Ovary (tissue), 9 donors: ENCODE results near the gene TNPO2. TPM values are rescaled to one million over a fixed set of nuclear protein-coding genes. Genes with fewer than 3 reads are reported as not detected.

Experiments used
- DNase-seq, 5 donors: peaks; one replicate each; pipeline ENCODE4 v3.0.0-alpha.2; 2019 to 2020
- H3K27ac ChIP-seq, 2 donors: fragments of 200-600 bp; one replicate each; pipeline versions ENCODE4 v1.5.1 to v1.8.0; 2019 to 2022
- H3K27me3 ChIP-seq: fragments of 200-600 bp; one replicate; pipeline ENCODE4 v1.8.0; 2022
- H3K36me3 ChIP-seq: fragments of 200-600 bp; sonication (generic); one replicate; pipeline ENCODE4 v1.5.1; 2019
- H3K4me1 ChIP-seq: one replicate; pipeline ENCODE4 v1.8.1; 2013; ENCODE audit warnings: mild to moderate bottlenecking, moderate library complexity; ENCODE audit not compliant: insufficient read depth
- H3K4me3 ChIP-seq: fragments of 200-600 bp; sonication (generic); one replicate; pipeline ENCODE4 v1.5.1; 2017
- H3K9me3 ChIP-seq, 2 donors: fragments of 200-600 bp in 1 of 2; sonication (generic) in 1 of 2; one replicate each; pipeline versions ENCODE4 v1.5.1 to v1.8.1; 2013 to 2019; ENCODE audit warnings: mild to moderate bottlenecking in 1 of 2, moderate library complexity in 1 of 2
- EP300 ChIP-seq: sonication (generic); formaldehyde crosslinking; IDR thresholded peaks from one replicate; pipeline ENCODE4 v1.6.1; 2017; ENCODE audit warnings: antibody characterized with exemption
- POLR2A ChIP-seq: fragments of 450-650 bp; IDR thresholded peaks from one replicate; pipeline ENCODE4 v1.6.1; 2017; ENCODE audit warnings: antibody characterized with exemption, mild to moderate bottlenecking, moderate library complexity
- WGBS, 3 donors: extraction: QIAGEN DNeasy Blood & Tissue Kit in 1 of 3; methylation state at CpG; one replicate each; pipeline versions ENCODE4 v1.1.5 to v1.1.7; 2013 to 2017; 5-methylcytosine and 5-hydroxymethylcytosine counted together
- intact Hi-C, 4 donors: fragments of 100-400 bp; cut with DNase I; formaldehyde crosslinking; loops; one replicate each; pipeline versions ENCODE4 v1.11.0 to v1.15.1; 2022 to 2023
- polyA plus RNA-seq, 2 donors: library from polyadenylated mRNA; stranded (reverse); fragments of 200-250 nt in 1 of 2; fragments of 350-450 nt in 1 of 2; fragmentation: Illumina TruSeq in 1 of 2; extraction: RNeasy Lipid Tissue Mini Kit (QIAGEN cat#74804) in 1 of 2; gene quantifications; one replicate each; pipeline ENCODE4 v1.2.3, GENCODE V29; 2013 to 2014
- total RNA-seq, 7 donors: library from RNA; depleted of rRNA in 2 of 7; stranded (reverse); fragments of >200 nt in 2 of 7; fragmentation: NEBNext Ultra II Directional in 3 of 7; extraction: Animal tissue kit (Norgen Biotek cat#: 25700) in 3 of 7; gene quantifications; one replicate each; pipeline versions ENCODE4 v1.1.0 to v1.2.4, GENCODE V29; 2016 to 2023
- TF ChIP-seq, protein P1 (sequence below), 3 donors: fragments of 450-650 bp in 2 of 3; fragments of 200-600 bp in 1 of 3; IDR thresholded peaks; one replicate each; pipeline versions ENCODE4 v1.5.1 to v1.8.0; 2016 to 2022; ENCODE audit warnings: antibody characterized with exemption in 3 of 3, mild to moderate bottlenecking in 1 of 3
- donor health status: DM: no; HTN: no; CAD: no; lungs with moderate emphysema.
- donor health status: DM: no; HTN: no; CAD: no.
- donor health status: Bipolar disorder and iron deficiency.
- donor health status: DM: yes; HTN: yes; CAD: no.
- donor health status: DM: no; HTN: no; CAD: no.
- donor health status: DM: yes; HTN: yes; CAD: no.

TNPO2 gene
- total and polyA plus RNA-seq, 9 donors = 41.5 to 109 (median 75.7) TPM

GRCh38 chr19:12665281-12665573, 58.5 kb downstream of the TNPO2 start:
- WGBS, 3 donors = 87 to 92% (median 89%) methylated on average over 10 of the region's 10 CpGs
- Histone ChIP-seq H3K27ac (no peak overlapping the region), H3K4me3 (no peak overlapping the region)

DNA sequence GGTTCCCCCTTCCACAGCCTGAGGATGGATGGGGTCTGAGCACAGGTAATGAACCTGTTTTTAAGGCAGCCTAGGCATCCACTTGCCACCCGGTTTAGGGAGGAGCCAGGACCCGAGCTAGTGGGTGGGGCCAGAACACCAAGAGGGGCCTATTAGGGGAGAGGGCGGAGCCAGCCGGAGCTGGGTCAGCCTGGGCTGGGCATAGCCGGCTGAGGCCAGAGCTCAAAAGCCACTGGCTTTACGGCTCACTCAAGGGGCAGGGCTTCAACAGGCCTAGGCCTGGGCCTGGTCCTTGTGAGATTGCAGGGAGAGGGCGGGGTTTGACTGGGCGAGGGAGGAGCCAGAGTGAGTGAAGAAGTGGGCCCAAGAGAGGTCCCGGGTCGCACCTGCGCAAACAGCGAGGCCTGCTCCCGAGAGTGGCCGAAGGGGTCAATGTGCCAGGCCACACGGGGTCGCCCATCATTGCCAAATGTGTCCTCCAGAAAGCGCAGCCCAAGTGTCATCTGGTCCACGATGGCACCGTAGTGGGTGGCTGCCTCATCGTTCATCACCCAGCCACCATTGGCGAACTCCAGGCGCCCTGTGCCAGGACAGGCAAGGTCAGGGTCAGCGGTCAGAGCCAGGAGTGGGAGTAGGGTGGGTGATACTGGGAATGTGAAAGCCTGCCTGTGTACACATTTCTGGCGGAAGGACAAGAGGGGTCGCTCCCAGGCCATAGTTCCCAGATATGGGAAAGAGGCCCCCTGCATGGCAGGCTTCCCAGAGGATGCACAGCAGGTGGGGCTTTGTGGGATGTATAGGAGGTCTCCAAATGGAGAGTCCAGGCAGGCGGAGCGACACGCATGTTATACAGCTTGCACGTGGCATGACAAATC, 59.1 kb downstream of the TNPO2 start:
- Histone ChIP-seq H3K36me3 (no peaks in the 10 kb centered on the region), H3K27ac (no peak overlapping the region), H3K4me1 (peaks cover 6% of the 10 kb centered on the region), H3K27me3 (no peaks in the 10 kb centered on the region), H3K4me3 (no peak overlapping the region), H3K9me3 (no peaks in the 10 kb centered on the region)
- TF ChIP-seq EP300 = no peak
- TF ChIP-seq, protein P1, sequence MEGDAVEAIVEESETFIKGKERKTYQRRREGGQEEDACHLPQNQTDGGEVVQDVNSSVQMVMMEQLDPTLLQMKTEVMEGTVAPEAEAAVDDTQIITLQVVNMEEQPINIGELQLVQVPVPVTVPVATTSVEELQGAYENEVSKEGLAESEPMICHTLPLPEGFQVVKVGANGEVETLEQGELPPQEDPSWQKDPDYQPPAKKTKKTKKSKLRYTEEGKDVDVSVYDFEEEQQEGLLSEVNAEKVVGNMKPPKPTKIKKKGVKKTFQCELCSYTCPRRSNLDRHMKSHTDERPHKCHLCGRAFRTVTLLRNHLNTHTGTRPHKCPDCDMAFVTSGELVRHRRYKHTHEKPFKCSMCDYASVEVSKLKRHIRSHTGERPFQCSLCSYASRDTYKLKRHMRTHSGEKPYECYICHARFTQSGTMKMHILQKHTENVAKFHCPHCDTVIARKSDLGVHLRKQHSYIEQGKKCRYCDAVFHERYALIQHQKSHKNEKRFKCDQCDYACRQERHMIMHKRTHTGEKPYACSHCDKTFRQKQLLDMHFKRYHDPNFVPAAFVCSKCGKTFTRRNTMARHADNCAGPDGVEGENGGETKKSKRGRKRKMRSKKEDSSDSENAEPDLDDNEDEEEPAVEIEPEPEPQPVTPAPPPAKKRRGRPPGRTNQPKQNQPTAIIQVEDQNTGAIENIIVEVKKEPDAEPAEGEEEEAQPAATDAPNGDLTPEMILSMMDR (IDR thresholded peaks at IDR 0.05) = no peak
- no peak for TF ChIP-seq POLR2A
- intact Hi-C loops = loop anchor here in 1 of 4 donors (10.0 kb wide), 1 partner anchor 100 kb away; no protein-coding TSS in a partner anchor
- no peak for DNase-seq
- WGBS, 3 donors = 75 to 80% (median 79%) methylated on average over 29 of the region's 29 CpGs

More at GRCh38 chr19:12665281-12665573, 58.5 kb downstream of the TNPO2 start:
- intact Hi-C loops = loop anchor here in 1 of 4 donors (10.0 kb wide), 1 partner anchor 100 kb away; no protein-coding TSS in a partner anchor
- no peaks in the 10 kb centered on the region for H3K9me3 ChIP-seq
- peaks cover 8% of the 10 kb centered on the region for H3K4me1 ChIP-seq
- H3K27me3 ChIP-seq = no peaks in the 10 kb centered on the region
- no peaks in the 10 kb centered on the region for H3K36me3 ChIP-seq
- TF ChIP-seq EP300 = no peak
- no peak for TF ChIP-seq POLR2A
- TF ChIP-seq, protein P1 (IDR thresholded peaks at IDR 0.05) = no peak
- DNase-seq = no peak

GRCh38 chr19:12660980-12661379, 62.8 kb downstream of the TNPO2 start:
- no peak for DNase-seq
- H3K4me1 ChIP-seq = peaks cover 3% of the 10 kb centered on the region
- no peak overlapping the region for H3K4me3 ChIP-seq
- H3K9me3 ChIP-seq = no peaks in the 10 kb centered on the region
- intact Hi-C loops = loop anchor here in 1 of 4 donors (10.0 kb wide), 1 partner anchor 96 kb away; no protein-coding TSS in a partner anchor
- WGBS, 3 donors = 92 to 94% (median 94%) methylated on average over 12 of the region's 12 CpGs
- H3K27me3 ChIP-seq = no peaks in the 10 kb centered on the region
- H3K27ac ChIP-seq = no peak overlapping the region
- H3K36me3 ChIP-seq = no peaks in the 10 kb centered on the region
- TF ChIP-seq, protein P1 (IDR thresholded peaks at IDR 0.05) = no peak
- TF ChIP-seq POLR2A (no peak), EP300 (no peak)

GRCh38 chr19:12657966-12658365, 65.8 kb downstream of the TNPO2 start:
- intact Hi-C loops = no loop called here
- H3K9me3 ChIP-seq = no peaks in the 10 kb centered on the region
- H3K27ac ChIP-seq = no peak overlapping the region
- no peak overlapping the region for H3K4me3 ChIP-seq
- WGBS, 3 donors = 94 to 95% (median 94%) methylated on average over 21 to 22 of the region's 22 CpGs
- H3K36me3 ChIP-seq = no peaks in the 10 kb centered on the region
- TF ChIP-seq EP300 = no peak
- TF ChIP-seq, protein P1 (IDR thresholded peaks at IDR 0.05) = no peak
- TF ChIP-seq POLR2A = no peak
- no peaks in the 10 kb centered on the region for H3K27me3 ChIP-seq
- DNase-seq = no peak
- H3K4me1 ChIP-seq = no peaks in the 10 kb centered on the region
